Peyer's patch (tissue), 4 donors: ENCODE results near the gene NIPAL4.

ENCODE experiments used
- POLR2A ChIP-seq, 2 donors: fragments of 450-650 bp; IDR thresholded peaks; one replicate each; pipeline ENCODE4 v1.5.1; 2017; ENCODE audit warnings: antibody characterized with exemption in 2 of 2, mild to moderate bottlenecking in 2 of 2, moderate library complexity in 2 of 2
- TF ChIP-seq, protein P1 (sequence below), 6 experiments: fragments of 450-650 bp in 4 of 6; fragments of 200-600 bp in 2 of 6; sonication (generic) in 1 of 6; IDR thresholded peaks; one replicate each; pipeline ENCODE4 v1.5.1; 2017 to 2019; ENCODE audit warnings: antibody characterized with exemption in 6 of 6, mild to moderate bottlenecking in 3 of 6, moderate library complexity in 1 of 6

DNA sequence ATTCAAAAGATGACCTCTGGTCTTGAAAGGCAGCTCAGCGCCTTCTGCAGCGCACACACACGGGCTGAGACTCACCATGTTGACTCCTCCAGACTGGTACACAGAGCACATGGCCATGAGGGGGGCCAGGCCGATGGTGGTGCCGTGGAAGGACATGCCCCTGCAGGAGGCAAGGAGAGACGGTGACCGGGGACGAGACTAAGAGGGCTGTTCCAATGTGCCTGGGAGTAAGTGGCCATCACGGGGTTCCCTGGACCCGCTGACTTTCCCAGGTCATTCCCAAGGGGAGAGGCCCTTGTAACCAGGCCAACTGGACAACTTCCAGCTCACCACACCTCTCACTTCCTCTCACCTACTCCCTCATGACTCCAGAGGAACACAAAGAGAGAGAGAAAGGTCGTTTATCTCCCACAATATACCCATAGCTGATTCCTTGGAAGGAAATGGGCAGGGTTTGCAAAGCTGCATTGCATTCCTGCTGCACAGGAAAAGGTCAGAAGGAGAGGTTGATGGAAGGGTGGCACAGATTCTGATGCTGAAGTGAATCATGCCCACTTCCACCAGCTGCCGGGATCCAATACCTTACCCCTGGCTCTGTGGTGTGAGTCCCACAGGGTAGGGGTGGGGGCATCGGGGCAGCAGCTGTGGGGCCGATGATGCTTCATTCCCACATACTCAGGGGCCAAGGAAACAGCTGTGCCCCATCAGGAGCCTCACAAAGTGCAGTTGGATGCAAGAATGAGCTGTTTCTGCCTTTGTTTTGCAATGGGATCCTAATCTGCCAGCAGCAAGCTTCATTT is 47.2 kb downstream of the NIPAL4 start:
- TF ChIP-seq, protein P1, sequence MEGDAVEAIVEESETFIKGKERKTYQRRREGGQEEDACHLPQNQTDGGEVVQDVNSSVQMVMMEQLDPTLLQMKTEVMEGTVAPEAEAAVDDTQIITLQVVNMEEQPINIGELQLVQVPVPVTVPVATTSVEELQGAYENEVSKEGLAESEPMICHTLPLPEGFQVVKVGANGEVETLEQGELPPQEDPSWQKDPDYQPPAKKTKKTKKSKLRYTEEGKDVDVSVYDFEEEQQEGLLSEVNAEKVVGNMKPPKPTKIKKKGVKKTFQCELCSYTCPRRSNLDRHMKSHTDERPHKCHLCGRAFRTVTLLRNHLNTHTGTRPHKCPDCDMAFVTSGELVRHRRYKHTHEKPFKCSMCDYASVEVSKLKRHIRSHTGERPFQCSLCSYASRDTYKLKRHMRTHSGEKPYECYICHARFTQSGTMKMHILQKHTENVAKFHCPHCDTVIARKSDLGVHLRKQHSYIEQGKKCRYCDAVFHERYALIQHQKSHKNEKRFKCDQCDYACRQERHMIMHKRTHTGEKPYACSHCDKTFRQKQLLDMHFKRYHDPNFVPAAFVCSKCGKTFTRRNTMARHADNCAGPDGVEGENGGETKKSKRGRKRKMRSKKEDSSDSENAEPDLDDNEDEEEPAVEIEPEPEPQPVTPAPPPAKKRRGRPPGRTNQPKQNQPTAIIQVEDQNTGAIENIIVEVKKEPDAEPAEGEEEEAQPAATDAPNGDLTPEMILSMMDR (IDR thresholded peaks at IDR 0.05), result no peak
- TF ChIP-seq POLR2A (IDR thresholded peaks at IDR 0.05), result no peak
